Left renal pelvis (tissue), 4 donors: ENCODE measurements around the gene PCYT1A. TPM values are rescaled to one million over a fixed set of nuclear protein-coding genes. Genes with fewer than 3 reads are reported as not detected.
"Not testable (repeated sequence)": the region's sequence is repeated elsewhere in the genome, so short reads cannot be mapped to it uniquely, and the experiment has no call there.

Experiments
- DNase-seq, 4 donors: peaks; one replicate each; pipeline ENCODE4 v3.0.0-alpha.2; 2013; ENCODE audit warnings: low read depth in 4 of 4, low spot score in 3 of 4
- polyA plus RNA-seq, 4 donors: library from polyadenylated mRNA; unstranded; fragments of 120-200 nt; gene quantifications; one replicate each; pipeline ENCODE4 v1.2.1, GENCODE V29; 2013; ENCODE audit not compliant: insufficient read length in 4 of 4

The PCYT1A gene
- polyA plus RNA-seq, 4 donors, result 34.3 to 40.9 (median 39.3) TPM

DNA sequence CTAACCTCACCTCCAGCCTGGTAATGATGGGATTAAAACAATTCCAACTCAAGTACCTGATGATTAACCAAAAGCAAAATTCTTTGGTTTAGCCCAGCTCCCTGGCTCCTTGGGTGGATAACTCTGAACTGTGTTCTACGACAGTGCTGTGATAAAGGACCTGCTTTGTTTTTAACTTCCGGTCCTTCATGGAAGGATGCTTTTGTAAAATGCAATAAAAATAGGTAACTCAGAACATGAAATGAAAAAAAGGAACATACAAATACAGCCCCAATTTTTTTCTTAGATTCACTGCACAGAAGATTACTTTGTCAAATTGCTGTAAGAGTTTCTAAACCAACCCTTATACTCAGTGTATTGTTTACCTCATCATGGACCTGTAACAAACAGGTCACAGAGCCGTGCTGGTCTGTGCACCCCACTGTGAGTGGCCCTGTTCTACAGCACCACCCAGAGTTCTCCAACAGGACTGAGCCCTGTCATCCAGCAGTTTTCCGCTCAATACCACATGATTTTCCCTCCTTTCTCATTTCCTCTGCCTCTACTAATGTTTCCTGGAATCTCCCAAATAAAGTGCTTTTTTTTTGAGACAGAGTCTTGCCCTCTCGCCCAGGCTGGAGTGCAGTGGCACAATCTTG lies 4.9 kb upstream of the PCYT1A start:
- DNase-seq, result no peak

DNA sequence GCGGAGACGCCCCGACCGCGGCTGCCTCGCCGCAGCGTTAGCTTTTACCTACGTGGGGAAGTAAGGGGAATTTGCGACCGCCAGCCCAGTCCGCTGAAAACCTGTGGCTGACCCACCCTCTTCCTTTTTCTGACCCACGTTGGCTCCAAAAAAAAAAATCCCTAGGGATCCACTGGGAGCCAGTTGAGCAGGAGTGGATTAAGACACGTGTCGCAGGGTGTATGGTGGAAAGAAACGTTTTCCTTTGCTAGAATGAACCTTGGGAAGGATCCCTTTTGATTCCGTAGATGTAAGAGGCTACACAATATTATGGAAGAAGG lies 575 bp upstream of the PCYT1A start:
- DNase-seq, result peak in 1 of 4 donors; percentile 18

DNA sequence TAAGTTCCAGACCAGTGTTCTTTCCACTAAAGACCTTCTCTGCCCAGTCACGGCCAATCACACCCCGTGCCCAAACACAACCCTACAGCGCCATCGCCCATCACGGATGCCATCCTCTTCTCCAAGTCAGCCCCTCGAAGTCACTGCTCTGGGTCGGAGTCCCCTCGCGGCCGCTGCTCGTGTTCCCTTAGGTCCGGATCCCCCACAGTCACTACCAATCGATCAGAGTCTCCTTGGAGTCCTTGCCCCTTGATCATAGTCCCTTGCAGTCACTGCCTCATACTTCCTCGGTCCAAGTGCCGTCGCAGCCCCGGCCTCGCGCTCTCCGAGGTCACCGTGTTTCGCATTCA lies 461 bp downstream of the PCYT1A start:
- peak in 1 of 4 donors; percentile 4 for DNase-seq

DNA sequence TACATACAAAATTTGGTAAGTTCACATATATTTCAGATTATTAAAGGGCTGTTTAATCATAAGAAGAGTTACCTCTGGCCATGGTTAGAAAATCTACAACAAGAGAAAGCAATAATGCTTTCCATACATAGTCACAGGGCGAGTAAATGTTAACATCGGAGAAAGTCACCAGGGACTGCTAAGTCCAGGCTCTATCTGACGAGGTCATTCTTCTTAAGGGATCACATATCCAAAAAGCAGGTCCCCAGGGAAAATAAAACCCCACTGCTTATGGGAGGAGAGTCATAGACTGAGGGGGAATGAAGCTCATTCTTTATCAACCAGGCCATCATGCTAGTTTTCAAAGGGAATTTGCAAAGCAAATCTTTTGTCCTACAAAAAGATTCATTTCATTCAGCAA lies 3.1 kb downstream of the PCYT1A start:
- no peak for DNase-seq

DNA sequence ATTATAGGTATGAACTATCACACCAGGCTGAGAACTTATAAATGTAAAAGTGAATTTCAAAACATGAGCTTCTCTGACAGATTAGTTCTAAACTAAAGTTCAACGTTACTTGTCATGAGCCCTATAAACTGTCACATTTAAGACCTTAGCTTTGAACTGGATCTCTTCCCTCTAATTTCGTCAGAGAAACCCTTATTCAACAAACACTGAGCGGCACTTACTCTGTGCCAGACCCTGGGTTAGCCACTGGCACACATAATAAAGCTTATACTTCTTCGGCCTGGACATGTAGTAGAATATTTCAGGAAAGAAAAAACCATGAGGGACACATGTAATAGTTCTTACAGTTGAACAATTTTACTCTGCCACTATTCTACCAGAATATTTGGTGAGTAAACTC lies 5.6 kb downstream of the PCYT1A start:
- DNase-seq, result no peak

DNA sequence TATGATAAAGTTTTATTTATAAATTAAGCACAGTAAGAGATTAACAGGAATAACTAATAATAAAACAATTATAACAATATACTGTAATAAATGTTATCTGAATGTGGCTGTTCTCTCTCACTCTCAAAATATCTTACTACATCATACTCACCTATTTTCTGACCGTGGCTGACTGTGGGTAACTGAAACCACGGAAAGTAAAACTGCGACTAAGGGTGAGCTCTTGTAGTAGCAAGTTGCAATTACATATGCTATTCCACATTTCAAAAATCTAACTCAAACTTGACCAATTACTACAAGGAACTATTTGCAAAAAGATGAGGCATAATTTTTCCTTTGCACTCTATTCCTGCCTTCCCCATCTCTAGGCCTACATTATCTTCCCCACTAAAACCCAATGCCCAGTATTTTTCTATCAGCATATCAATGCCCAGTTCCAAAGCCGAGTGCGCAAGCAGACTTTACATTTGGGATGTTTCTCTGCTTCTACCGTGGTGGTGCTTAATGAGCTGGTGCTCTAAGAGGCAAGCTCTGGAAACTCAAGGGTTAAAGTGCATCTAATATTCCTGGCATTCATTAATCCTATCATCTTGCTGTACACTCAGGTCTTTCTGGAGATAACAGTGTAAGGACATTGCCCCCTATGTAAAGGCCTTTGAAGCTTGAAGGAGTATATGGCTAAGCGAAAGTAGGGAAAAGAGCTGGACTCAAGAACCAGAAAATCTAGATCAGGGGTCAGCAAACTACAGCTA lies 6.7 kb downstream of the PCYT1A start:
- DNase-seq, result no peak

DNA sequence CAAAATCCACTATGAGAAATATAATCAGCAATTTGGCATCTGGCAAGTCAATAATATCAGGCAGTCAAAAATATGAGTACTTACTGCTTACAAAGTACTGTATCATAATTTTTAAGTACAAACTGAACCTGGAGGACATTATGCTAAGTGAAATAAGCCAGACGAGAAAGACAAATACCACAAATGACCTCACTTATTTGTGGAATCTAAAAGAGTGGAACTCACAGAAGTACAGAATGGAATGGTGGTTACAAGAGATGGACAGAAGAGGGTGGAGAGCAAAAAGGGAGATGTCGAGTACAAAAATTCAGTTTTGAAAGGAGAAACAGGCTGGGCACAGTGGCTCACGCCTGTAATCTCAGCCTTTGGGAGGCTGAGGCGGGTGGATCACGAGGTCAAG lies 12.4 kb downstream of the PCYT1A start:
- no peak for DNase-seq

DNA sequence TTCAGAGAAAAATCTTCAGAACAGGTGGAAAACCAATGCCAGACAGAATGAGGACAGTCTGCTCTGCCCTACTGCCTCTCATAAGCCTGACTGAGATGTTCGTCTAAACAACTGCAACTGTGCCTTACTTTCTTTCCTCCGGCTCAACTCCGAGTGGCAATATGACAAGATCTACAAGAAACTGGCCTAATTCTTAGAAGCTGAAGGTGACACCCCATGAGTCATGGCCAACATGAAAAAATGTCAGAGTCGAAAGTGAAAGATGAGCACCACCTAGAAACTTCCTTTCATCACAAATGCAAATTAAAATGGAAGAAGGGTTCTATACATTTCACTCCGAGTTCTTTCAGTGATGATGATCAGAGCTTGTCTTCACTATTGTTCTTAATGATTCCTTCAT lies 12.9 kb downstream of the PCYT1A start:
- DNase-seq, result no peak

DNA sequence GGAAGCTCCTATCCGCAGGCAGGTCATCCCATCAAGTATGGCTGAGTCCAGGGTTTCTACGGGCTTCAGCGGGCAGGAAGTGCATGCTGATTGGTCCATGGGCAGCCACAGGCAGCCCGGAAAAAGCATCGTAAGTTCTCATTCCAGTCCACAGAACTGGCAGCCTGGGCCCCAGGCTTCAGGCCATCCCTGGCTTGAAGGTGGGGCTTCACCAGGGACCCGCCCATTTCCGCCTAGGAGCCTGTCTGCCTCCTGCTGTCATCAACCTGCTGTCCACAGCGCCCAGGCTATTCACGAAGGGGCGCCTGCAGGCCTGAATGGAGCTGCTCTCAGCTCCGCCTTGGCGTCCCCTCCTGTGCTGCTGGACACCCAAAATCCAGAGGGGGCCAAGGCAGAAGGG lies 13.9 kb downstream of the PCYT1A start:
- no peak for DNase-seq

DNA sequence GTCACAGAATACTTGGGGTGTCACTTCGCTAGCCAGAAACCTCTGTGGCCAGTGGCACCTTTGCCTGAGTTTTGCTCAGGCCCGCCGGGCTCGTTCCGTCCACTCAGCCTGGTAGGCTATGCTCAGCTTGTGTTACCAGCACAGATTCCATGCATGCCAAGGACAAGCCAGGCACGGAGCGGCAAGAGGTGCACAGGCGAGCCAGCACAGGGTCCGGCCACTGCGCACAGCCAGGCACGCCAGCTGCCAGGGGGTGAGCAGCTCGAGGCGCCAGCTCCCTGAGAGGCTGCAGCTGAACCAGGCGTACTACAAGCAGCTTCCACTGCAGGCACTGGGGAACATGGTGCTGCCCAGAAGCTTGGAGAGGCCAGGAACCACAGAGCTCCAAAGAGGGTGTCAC lies 14.7 kb downstream of the PCYT1A start:
- DNase-seq, result no peak

DNA sequence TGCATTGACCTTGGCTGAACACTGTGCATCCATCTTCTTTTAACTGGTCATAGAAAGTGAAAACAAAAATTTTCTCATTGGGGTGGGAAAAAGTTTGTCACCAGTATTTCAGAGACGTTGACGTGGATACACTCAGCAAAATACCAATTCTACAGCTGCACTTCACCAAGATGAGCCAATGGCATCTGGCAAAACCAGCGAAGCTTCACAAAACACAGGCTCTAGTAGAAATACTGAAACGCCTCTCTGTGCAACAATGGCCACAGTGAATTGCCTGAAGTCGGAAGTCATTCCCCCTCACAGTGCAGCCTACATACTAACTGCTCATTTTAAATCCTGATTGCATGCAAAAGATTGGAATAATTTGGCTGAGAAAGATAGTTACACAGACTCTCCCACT lies 17.0 kb downstream of the PCYT1A start:
- no peak for DNase-seq

DNA sequence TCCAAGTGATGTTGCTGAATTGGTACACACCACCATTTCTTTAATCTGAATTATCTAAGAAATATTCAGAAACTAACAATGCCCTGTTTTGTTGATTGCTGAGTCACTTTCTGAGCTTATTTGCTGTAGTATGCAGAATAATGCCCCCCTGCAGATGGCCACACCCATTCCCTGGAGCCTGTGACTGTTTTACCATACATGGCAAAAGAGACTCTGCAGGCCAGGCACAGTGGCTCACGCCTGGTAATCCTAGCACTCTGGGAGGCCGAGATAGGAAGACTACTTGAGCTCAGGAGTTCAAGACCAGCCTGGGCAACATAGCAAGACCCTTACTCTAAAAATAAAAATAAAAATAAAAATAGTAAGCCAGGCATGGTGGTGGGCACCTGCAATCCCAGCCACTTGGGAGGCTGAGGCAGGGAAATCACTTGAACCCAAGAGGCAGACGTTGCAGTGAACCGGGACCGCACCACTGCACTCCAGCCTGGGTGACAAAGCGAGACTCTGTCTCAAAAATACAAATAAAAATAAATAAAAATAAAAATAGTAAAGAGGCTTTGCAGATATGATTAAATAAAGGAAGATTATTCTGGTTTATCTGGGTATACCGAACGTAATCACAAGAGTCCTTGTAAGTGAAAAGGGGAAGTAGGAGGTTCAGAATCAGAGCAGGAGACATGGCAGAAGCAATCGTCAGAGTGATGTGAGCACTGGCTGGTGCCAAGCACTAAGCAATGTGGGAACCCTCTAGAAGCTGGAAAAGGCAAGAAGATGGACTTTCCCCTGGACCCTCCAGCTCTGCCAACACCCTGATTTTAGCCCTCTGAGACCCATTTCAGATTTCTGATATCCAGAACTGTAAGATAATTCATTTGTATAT lies 19.0 kb downstream of the PCYT1A start:
- no peak for DNase-seq

DNA sequence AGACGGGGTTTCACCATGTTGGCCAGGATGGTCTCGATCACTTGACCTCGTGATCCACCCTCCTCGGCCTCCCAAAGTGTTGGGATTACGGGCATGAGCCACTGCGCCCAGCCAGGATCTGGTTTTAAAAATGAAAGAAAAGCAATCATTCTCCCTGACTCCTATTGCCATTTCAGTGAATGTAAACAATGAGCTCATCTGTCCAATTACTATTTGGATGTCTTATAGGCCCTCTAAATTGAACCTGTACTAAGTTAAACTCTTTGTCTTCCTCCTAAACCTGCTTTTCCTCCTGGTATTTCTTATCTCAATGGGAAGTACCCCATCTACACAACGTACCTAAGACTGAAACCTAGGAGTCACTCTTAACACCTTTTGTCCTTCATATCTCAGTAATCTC lies 23.7 kb downstream of the PCYT1A start:
- DNase-seq, result no peak

DNA sequence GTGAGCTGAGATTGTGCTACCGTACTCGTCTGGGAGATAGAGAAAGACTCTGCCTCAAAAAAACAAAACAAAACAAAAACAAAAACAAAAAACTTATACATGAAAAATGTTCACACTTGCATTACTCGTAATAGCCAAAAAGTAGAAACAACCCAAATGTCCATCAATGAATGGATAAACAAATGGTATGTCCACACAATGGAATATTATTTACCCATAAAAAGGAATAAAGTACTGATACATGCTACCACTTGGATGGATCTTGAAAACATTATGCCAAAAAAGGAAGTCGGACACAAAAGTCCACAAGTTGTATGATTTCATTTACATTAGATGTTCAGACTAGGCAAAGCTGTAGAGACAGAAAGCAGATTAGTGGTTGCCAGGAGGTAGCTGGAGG lies 26.7 kb downstream of the PCYT1A start:
- no peak for DNase-seq

DNA sequence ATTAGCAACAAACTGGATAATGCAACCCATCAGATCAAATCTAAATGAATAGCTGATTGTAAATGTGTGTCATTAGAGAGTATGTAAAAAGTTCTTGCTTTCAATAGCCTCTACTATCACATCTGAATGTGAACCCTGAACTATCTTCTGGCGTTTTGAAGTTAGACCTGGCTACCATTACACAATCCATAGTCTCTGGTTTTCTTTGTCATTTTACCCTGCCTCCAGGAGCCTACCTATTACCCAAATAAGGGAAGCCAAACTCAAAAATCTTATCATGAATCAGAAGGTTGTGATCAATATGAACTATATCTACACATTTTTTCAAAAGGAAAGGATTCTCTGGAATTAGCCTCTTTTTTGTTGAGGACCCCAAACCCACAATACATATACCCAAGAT lies 31.8 kb downstream of the PCYT1A start:
- DNase-seq, result no peak

DNA sequence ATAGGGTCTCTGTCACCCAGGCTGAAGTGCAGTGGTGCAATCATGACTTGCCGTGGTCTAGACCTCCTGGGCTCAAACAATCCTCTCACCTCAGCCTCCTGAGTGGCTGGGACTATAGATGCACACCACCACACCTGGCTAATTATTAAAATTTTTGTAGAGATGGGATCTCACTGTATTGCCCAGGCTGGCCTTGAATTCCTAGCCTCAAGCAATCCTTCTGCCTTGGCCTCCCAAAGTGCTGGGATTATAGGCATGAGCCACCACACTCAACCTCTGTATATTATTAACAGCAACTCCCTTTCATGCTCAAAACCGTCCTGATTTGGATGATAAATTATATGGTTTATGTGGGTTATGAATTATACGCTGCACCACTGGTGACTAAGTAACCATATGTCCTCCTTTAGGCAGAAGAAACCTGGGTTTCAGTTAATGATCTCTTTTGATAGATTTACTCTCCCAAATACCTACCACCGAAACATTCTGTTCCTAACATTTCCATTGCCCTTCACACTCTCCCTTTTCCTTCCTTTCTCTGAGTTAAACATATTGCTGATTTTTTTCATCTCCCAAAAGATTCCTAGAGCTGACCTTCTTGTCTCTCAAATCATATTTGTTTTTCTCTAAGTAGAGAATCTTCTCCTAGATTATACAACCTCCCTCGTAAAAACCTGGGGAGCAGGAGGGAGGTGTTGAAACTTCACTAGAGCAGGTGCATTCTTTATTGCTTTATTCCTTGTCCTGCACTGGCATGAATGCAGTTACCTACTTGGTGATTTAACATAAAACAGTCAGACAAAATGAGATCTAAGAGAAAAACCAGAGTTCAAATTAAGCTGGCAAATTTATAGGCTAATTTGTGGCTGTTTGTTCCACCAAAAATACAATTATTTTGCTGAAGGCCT lies 32.9 kb downstream of the PCYT1A start:
- DNase-seq, result no peak

DNA sequence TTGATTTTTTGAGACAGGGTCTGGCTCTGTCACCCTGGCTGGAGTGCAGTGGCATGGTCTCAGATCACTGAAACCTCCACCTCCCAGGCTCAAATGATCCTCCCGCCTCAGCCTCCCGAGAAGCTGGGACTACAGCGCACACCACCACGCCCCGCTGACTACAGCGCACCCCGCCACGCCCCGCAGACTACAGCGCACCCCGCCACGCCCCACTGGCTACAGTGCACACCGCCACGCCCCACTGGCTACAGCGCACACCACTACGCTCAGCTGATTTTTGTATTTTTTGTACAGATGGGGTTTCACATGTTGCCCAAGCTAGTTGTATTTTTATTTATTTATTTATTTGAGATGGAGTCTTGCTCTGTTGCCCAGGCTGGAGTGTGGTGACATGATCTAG lies 35.6 kb downstream of the PCYT1A start:
- DNase-seq, result no peak

DNA sequence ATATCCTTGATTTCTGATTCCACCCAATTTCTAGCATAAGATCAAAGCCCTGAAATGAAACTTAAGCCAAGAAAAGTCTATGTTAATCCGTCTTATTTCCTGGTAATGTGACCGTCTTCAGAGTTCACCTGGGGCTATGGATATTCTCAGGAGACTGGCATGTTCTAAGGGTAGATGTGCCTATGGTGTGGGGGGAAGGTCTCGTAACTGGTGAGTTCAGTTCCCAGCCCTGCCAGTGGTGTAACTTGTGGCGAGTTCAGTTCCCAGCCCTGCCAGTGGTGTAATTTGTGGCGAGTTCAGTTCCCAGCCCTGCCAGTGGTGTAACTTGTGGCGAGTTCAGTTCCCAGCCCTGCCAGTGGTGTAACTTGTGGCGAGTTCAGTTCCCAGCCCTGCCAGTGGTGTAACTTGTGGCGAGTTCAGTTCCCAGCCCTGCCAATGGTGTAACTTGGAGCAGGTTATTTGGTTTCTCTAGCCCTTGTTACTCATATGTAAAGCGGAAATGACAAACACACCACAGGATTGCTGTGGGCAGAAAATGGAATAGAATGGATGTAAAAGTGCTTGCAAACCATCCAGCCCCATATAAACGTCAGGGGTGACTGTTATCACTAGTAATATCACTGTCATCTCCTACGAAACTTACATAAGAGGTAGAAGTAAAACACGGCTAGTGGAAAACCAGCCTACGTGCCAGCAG lies 40.8 kb downstream of the PCYT1A start:
- DNase-seq, result no peak

DNA sequence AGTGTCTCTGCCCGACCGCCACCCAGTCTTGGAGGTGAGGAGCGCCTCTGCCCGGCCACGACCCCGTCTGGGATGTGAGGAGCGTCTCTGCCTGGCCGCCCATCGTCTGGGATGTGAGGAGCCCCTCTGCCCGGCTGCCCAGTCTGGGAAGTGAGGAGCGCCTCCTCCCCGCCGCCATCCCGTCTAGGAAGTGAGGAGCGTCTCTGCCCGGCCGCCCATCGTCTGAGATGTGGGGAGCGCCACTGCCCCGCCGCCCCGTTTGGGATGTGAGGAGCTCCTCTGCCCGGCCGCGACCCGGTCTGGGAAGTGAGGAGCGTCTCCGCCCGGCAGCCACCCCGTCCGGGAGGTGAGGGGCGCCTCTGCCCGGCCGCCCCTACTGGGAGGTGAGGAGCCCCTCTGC lies 43.4 kb downstream of the PCYT1A start:
- not testable (repeated sequence) for DNase-seq

DNA sequence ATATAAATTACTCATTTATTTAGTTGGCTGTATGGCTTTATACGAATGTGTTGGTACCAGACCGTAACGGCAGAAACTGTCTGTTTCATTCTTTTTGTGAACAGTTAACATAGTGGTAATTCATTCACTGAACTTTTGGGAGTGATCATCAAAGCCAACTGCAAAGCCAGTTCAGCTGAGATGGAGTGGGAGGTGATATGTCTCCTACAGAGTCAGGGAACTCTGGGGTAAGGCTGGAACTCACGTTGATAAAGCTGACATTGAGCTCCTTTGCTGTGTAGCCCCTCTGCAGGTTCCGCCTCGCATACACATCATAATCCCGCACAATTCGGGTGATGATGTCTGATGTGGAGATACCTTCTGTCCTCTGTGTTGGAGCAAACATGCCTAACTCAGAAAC lies 45.8 kb downstream of the PCYT1A start:
- DNase-seq, result no peak
